ENCODE data around the gene TBL1XR1. TPM values are rescaled to one million over a fixed set of nuclear protein-coding genes. Genes with fewer than 3 reads are reported as not detected.

The TBL1XR1 gene
- total RNA-seq, 6 experiments from 2014 or later = 32.6 to 80.6 (median 56.2) TPM

- no peak for ATAC-seq
- TF ChIP-seq POLR2A (IDR thresholded peaks at IDR 0.05) (no peak), CTCF (IDR thresholded peaks at IDR 0.05) (no peak)
- H3K36me3 ChIP-seq = no peaks in the 10 kb centered on the region
- no peaks in the 10 kb centered on the region for H3K9me3 ChIP-seq
- no peak for DNase-seq
- peaks cover 0 to 22% (median 11%) of the 10 kb centered on the region in 4 donors for H3K4me1 ChIP-seq
- H3K27ac ChIP-seq = no peak overlapping the region
- 64% methylated on average over 4 of the region's 4 CpGs for WGBS (ENCODE audit: insufficient coverage, low coverage, low lambda C conversion rate, missing lambda C conversion rate)
- no peak overlapping the region for H3K4me3 ChIP-seq
- intact Hi-C loops (cut with DNase I) = no loop called here
- no peaks in the 10 kb centered on the region for H3K27me3 ChIP-seq
Measured at GRCh38 chr3:177146646-177147045, 50.6 kb downstream of the TBL1XR1 start.

GRCh38 chr3:177145954-177146353 lies 51.3 kb downstream of the TBL1XR1 start:
- WGBS (ENCODE audit: insufficient coverage, low coverage, low lambda C conversion rate, missing lambda C conversion rate) = 76% methylated on average over 2 of the region's 2 CpGs
- DNase-seq (no peak), ATAC-seq (no peak)
- H3K4me3 ChIP-seq = no peak overlapping the region
- peaks cover 0 to 16% (median 8%) of the 10 kb centered on the region in 4 donors for H3K4me1 ChIP-seq
- H3K36me3 ChIP-seq = no peaks in the 10 kb centered on the region
- H3K27me3 ChIP-seq = no peaks in the 10 kb centered on the region
- no peaks in the 10 kb centered on the region for H3K9me3 ChIP-seq
- H3K27ac ChIP-seq = no peak overlapping the region
- TF ChIP-seq POLR2A (IDR thresholded peaks at IDR 0.05) (no peak), CTCF (IDR thresholded peaks at IDR 0.05) (no peak)
- intact Hi-C loops (cut with DNase I) = no loop called here

- no peak overlapping the region for H3K27ac ChIP-seq
- 82% methylated on average over 1 of the region's 1 CpG for whole genome bisulfite sequencing (ENCODE audit: insufficient coverage, low coverage, low lambda C conversion rate, missing lambda C conversion rate)
- H3K27me3 ChIP-seq = no peaks in the 10 kb centered on the region
- ATAC-seq = no peak
- no peaks in the 10 kb centered on the region for H3K9me3 ChIP-seq
- intact Hi-C loops (cut with DNase I) = no loop called here
- H3K4me1 ChIP-seq = peaks cover 0 to 11% (median 5%) of the 10 kb centered on the region in 4 donors
- TF ChIP-seq CTCF (IDR thresholded peaks at IDR 0.05) (no peak), POLR2A (IDR thresholded peaks at IDR 0.05) (no peak)
- no peaks in the 10 kb centered on the region for H3K36me3 ChIP-seq
- no peak overlapping the region for H3K4me3 ChIP-seq
- DNase-seq = no peak
Measured at GRCh38 chr3:177145381-177145780, 51.9 kb downstream of the TBL1XR1 start.

DNA sequence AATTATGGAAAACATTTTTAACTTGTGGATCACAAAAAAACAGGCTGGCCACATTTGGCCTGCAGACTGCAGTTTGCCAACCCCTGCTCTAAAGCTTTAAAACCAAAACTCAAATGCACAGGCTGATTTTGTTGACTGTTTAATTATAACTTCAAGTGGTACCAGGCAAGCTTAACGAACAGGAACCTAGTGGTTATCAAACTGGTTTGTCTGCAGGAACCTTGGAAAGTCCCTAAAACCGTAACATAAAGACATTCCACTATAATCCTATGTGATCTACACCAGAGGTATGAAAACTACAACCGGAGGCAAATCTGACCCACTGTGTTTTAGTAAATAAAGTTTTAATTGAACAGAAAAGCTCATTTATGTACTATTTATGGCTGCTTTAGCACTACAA lies 52.4 kb downstream of the TBL1XR1 start:
- Histone ChIP-seq H3K36me3 (no peaks in the 10 kb centered on the region), H3K27ac (no peak overlapping the region), H3K4me1 (peaks cover 0 to 6% (median 3%) of the 10 kb centered on the region in 4 donors), H3K27me3 (no peaks in the 10 kb centered on the region), H3K4me3 (no peak overlapping the region), H3K9me3 (no peaks in the 10 kb centered on the region)
- intact Hi-C loops (cut with DNase I) = no loop called here
- TF ChIP-seq POLR2A (IDR thresholded peaks at IDR 0.05) (no peak), CTCF (IDR thresholded peaks at IDR 0.05) (no peak)
- ATAC-seq (no peak), DNase-seq (no peak)
- 51% methylated on average over 3 of the region's 3 CpGs for WGBS (ENCODE audit: insufficient coverage, low coverage, low lambda C conversion rate, missing lambda C conversion rate)
